IMR-90 (cell line): ENCODE data around the gene NANOG. TPM values are rescaled to one million over a fixed set of nuclear protein-coding genes. Genes with fewer than 3 reads are reported as not detected.

Source experiments
- ATAC-seq: fragments of 200-7000 bp; cut with Tn5 transposase; 2 replicates; pipeline ENCODE4 v1.9.1; 2020; ENCODE audit warnings: low read depth, mild to moderate bottlenecking, moderate library complexity
- BruUV-seq: library from RNA; stranded (reverse); fragments of 400-500 nt; replicated peaks from 2 replicates; lab custom pipeline; 2021; lab: Mats Ljungman, UMichigan
- CTCF ChIA-PET: fragments of 300-600 bp; formaldehyde crosslinking; extraction: SDS; loops from one replicate; lab custom pipeline; 2021; ENCODE audit warnings: antibody characterized with exemption; lab: Yijun Ruan, JAX
- POLR2A ChIA-PET: fragments of 300-600 bp; sonication (Branson Sonifier 250); formaldehyde crosslinking; loops from one replicate; lab custom pipeline; 2022; ENCODE audit warnings: antibody characterized with exemption; ENCODE audit not compliant: unreplicated experiment; lab: Charles Lee
- DNase-seq: peaks from one replicate; pipeline ENCODE4 v3.0.0; 2013
- H2AFZ ChIP-seq: replicated peaks from 2 replicates; pipeline ENCODE3; 2013; ENCODE audit warnings: low read length, mild to moderate bottlenecking; ENCODE audit not compliant: poor library complexity
- H2AK5ac ChIP-seq: 2 replicates; pipeline ENCODE4 v1.6.1; 2013; ENCODE audit warnings: low read depth, low read length, inconsistent platforms
- H2AK9ac ChIP-seq: replicated peaks from 2 replicates; pipeline ENCODE3; 2013; ENCODE audit warnings: mild to moderate bottlenecking, low read depth, low read length, moderate library complexity; ENCODE audit not compliant: poor library complexity
- H2BK120ac ChIP-seq: 2 replicates; pipeline ENCODE4 v1.6.1; 2013; ENCODE audit warnings: low read depth, low read length, inconsistent platforms
- H2BK15ac ChIP-seq: 3 replicates; pipeline ENCODE4 v1.6.1; 2013; ENCODE audit warnings: low read depth, low read length, inconsistent platforms
- H2BK20ac ChIP-seq: 2 replicates; pipeline ENCODE4 v1.6.1; 2013; ENCODE audit warnings: low read depth, mild to moderate bottlenecking, inconsistent platforms, low read length, moderate library complexity
- H2BK5ac ChIP-seq: 2 replicates; pipeline ENCODE4 v1.6.1; 2013; ENCODE audit warnings: mild to moderate bottlenecking, low read depth, low read length, inconsistent platforms; ENCODE audit not compliant: poor library complexity, severe bottlenecking
- H3K14ac ChIP-seq: replicated peaks from 2 replicates; pipeline ENCODE4 v1.6.1; 2013; ENCODE audit warnings: low read depth, low read length, inconsistent platforms
- H3K18ac ChIP-seq: 2 replicates; pipeline ENCODE4 v1.6.1; 2013; ENCODE audit warnings: low read depth, low read length, control low read depth
- H3K23ac ChIP-seq: 2 replicates; pipeline ENCODE4 v1.6.1; 2013; ENCODE audit warnings: low read depth, low read length, inconsistent platforms
- H3K27ac ChIP-seq: 2 replicates; pipeline ENCODE4 v1.5.1; 2013; ENCODE audit warnings: mild to moderate bottlenecking, control low read depth, low read length; ENCODE audit not compliant: insufficient read depth
- H3K27me3 ChIP-seq: 2 replicates; pipeline ENCODE4 v1.6.1; 2013; ENCODE audit warnings: low read length; ENCODE audit not compliant: control insufficient read depth, insufficient read depth
- H3K36me3 ChIP-seq: 2 replicates; pipeline ENCODE4 v1.6.1; 2013; ENCODE audit warnings: low read length, mixed read lengths; ENCODE audit not compliant: control insufficient read depth, insufficient read depth
- H3K4ac ChIP-seq: 2 replicates; pipeline ENCODE4 v1.6.1; 2013; ENCODE audit warnings: low read depth, low read length, inconsistent platforms
- H3K4me1 ChIP-seq: 2 replicates; pipeline ENCODE4 v1.6.1; 2013; ENCODE audit warnings: low read length, mixed read lengths; ENCODE audit not compliant: control insufficient read depth, insufficient read depth
- H3K4me2 ChIP-seq: 2 replicates; pipeline ENCODE4 v1.6.1; 2013; ENCODE audit warnings: low read depth, mild to moderate bottlenecking, control low read depth, low read length, moderate library complexity
- H3K4me3 ChIP-seq: 2 replicates; pipeline ENCODE4 v1.5.1; 2013; ENCODE audit warnings: low read depth, mild to moderate bottlenecking, control low read depth, low read length, moderate library complexity; ENCODE audit not compliant: insufficient read depth
- H3K56ac ChIP-seq: 2 replicates; pipeline ENCODE4 v1.6.1; 2013; ENCODE audit warnings: low read length, inconsistent platforms; ENCODE audit not compliant: insufficient read depth; ENCODE audit errors: extremely low read depth
- H3K79me1 ChIP-seq, 2 experiments: 2 replicates each; pipeline ENCODE4 v1.6.1; 2013; ENCODE audit warnings: low read length in 2 of 2, inconsistent platforms in 1 of 2, low read depth in 1 of 2
- H3K9ac ChIP-seq: 2 replicates; pipeline ENCODE4 v1.6.1; 2013; ENCODE audit warnings: low read depth, low read length, control low read depth
- H3K9me1 ChIP-seq: 2 replicates; pipeline ENCODE4 v1.6.1; 2013; ENCODE audit warnings: low read length, inconsistent platforms; ENCODE audit not compliant: insufficient read depth
- H3K9me3 ChIP-seq: 2 replicates; pipeline ENCODE4 v1.6.1; 2013; ENCODE audit warnings: low read length; ENCODE audit not compliant: control insufficient read depth, insufficient read depth
- H4K20me1 ChIP-seq: 2 replicates; pipeline ENCODE4 v1.6.1; 2013; ENCODE audit warnings: low read length, inconsistent platforms; ENCODE audit not compliant: insufficient read depth
- H4K5ac ChIP-seq: 2 replicates; pipeline ENCODE4 v1.6.1; 2013; ENCODE audit warnings: mild to moderate bottlenecking, low read depth, low read length, control low read depth
- H4K8ac ChIP-seq, 2 experiments: 2 replicates each; pipeline ENCODE4 v1.6.1; 2013; ENCODE audit warnings: low read depth in 2 of 2, low read length in 2 of 2, control low read depth in 1 of 2, inconsistent platforms in 1 of 2
- H4K91ac ChIP-seq: 2 replicates; pipeline ENCODE4 v1.6.1; 2013; ENCODE audit warnings: low read depth, low read length, inconsistent platforms; ENCODE audit not compliant: insufficient read depth
- BHLHE40 ChIP-seq: fragments of 150-350 bp; IDR thresholded peaks from 2 replicates; pipeline ENCODE4 v1.6.1; 2016; ENCODE audit warnings: mild to moderate bottlenecking, low read depth, low read length
- CHD1 ChIP-seq: IDR thresholded peaks from 2 replicates; pipeline ENCODE4 v1.6.1; 2012; ENCODE audit warnings: low read depth, low read length, improper control_type of control experiment
- FOS ChIP-seq: fragments of 150-350 bp; IDR thresholded peaks from 2 replicates; pipeline ENCODE4 v1.6.1; 2016; ENCODE audit warnings: low read depth, low read length
- MAFK ChIP-seq: IDR thresholded peaks from 2 replicates; pipeline ENCODE4 v1.6.1; 2012; ENCODE audit warnings: low read depth, low read length, improper control_type of control experiment
- POLR2A ChIP-seq: IDR thresholded peaks from 2 replicates; pipeline ENCODE4 v1.6.1; 2012; ENCODE audit warnings: mild to moderate bottlenecking, low read depth, low read length
- RAD21 ChIP-seq: IDR thresholded peaks from 2 replicates; pipeline ENCODE4 v1.6.1; 2012; ENCODE audit warnings: low read length, improper control_type of control experiment
- RCOR1 ChIP-seq: IDR thresholded peaks from 2 replicates; pipeline ENCODE4 v1.6.1; 2012; ENCODE audit warnings: mild to moderate bottlenecking, low read length, improper control_type of control experiment; ENCODE audit not compliant: insufficient replicate concordance
- RFX5 ChIP-seq: IDR thresholded peaks from 2 replicates; pipeline ENCODE4 v1.8.0; 2012; ENCODE audit warnings: low read depth, mild to moderate bottlenecking, low read length, moderate library complexity
- WGBS, 2 experiments: methylation state at CpG; one replicate each; pipeline versions ENCODE4 v1.1.5 to v1.1.7; 2013; ENCODE audit warnings: missing lambda C conversion rate in 2 of 2; ENCODE audit not compliant: insufficient read length in 1 of 2; ENCODE audit errors: extremely low coverage in 2 of 2; 5-methylcytosine and 5-hydroxymethylcytosine counted together
- dilution Hi-C: fragments of 300-500 bp; cut with HindIII; formaldehyde crosslinking; loops from one replicate; pipeline ENCODE4 v1.14.3; 2018; ENCODE audit warnings: low sequenced_read_pairs; ENCODE audit not compliant: unreplicated experiment
- in situ Hi-C: fragments of 300-500 bp; cut with MboI; formaldehyde crosslinking; loops from 3 replicates; pipeline ENCODE4 v1.14.3; 2019; ENCODE audit warnings: low sequenced_read_pairs, inconsistent platforms, mixed read lengths
- intact Hi-C: fragments of 100-400 bp; cut with micrococcal nuclease; formaldehyde crosslinking; loops from 2 replicates; pipeline ENCODE4 v1.10.0; 2022
- polyA plus RNA-seq, 3 experiments: library from polyadenylated mRNA; depleted of rRNA; stranded (reverse); fragments of >200 nt; gene quantifications; 2 replicates each; pipeline ENCODE4 v1.2.3, GENCODE V29; 2012; ENCODE audit warnings: low replicate concordance in 1 of 3
- total RNA-seq: library from RNA; depleted of rRNA; stranded (reverse); fragments of >200 nt; gene quantifications from 2 replicates; pipeline ENCODE4 v1.2.3, GENCODE V29; 2012
- TF ChIP-seq, protein P1 (sequence below): fragments of 150-350 bp; IDR thresholded peaks from 2 replicates; pipeline ENCODE4 v1.6.1; 2016; ENCODE audit warnings: low read depth, mild to moderate bottlenecking, low read length, moderate library complexity, borderline replicate concordance
- TF ChIP-seq, protein P2 (sequence below): fragments of 150-350 bp; IDR thresholded peaks from 2 replicates; pipeline ENCODE4 v1.6.1; 2017; ENCODE audit warnings: mild to moderate bottlenecking, antibody characterized with exemption, low read length, low read depth

NANOG gene
- total and polyA plus RNA-seq, 2 of the 4 experiments (the other 2 are of a cell fraction), result not detected

DNA sequence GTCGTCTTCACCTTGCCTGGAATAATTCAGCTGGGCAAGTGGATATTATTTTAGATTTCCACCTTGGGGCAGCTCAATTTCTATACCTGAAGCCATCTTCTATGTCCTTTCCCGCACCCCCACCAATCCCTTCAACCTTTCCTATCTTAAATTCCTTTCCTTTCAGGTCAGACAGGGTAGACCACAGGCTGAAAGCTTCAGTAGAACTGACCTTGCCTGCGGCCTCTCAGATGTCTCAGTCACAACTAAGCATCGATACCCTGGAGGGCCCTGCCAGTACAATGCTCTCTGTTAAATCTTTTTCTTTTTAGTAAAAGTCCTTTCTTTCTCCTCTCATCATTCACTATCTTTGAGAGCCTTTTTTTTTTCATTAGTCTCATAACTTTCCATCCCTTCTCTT, 44.6 kb downstream of the NANOG start:
- H3K18ac ChIP-seq, result no peak overlapping the region

More for the DNA sequence above, 44.6 kb downstream of the NANOG start:
- in situ Hi-C loops, result no loop called here
- H2AFZ ChIP-seq, result no peak overlapping the region
- DNase-seq (peak; percentile 12), ATAC-seq (no peak)
- H3K9me3 ChIP-seq, result no peaks in the 10 kb centered on the region
- no peak overlapping the region for H3K23ac ChIP-seq
- H4K5ac ChIP-seq, result no peak overlapping the region
- H3K56ac ChIP-seq, result no peak overlapping the region
- intact Hi-C loops, result loop anchor here (2.0 kb wide), 1 partner anchor 245 kb away; no protein-coding TSS in a partner anchor
- H3K4me2 ChIP-seq, result no peak overlapping the region
- no peak overlapping the region for H4K91ac ChIP-seq
- dilution Hi-C loops, result no loop called here
- no peak overlapping the region for H2AK5ac ChIP-seq
- H2BK20ac ChIP-seq, result no peak overlapping the region
- H2BK5ac ChIP-seq, result no peak overlapping the region
- no peaks in the 10 kb centered on the region for H3K36me3 ChIP-seq
- H3K79me1 ChIP-seq, result no peaks in the 10 kb centered on the region
- H3K4me3 ChIP-seq, result no peak overlapping the region
- H4K8ac ChIP-seq, result no peak overlapping the region
- TF ChIP-seq RFX5, result no peak
- TF ChIP-seq, protein P1, sequence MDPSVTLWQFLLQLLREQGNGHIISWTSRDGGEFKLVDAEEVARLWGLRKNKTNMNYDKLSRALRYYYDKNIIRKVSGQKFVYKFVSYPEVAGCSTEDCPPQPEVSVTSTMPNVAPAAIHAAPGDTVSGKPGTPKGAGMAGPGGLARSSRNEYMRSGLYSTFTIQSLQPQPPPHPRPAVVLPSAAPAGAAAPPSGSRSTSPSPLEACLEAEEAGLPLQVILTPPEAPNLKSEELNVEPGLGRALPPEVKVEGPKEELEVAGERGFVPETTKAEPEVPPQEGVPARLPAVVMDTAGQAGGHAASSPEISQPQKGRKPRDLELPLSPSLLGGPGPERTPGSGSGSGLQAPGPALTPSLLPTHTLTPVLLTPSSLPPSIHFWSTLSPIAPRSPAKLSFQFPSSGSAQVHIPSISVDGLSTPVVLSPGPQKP, result no peak
- no peak for TF ChIP-seq MAFK
- TF ChIP-seq, protein P2, sequence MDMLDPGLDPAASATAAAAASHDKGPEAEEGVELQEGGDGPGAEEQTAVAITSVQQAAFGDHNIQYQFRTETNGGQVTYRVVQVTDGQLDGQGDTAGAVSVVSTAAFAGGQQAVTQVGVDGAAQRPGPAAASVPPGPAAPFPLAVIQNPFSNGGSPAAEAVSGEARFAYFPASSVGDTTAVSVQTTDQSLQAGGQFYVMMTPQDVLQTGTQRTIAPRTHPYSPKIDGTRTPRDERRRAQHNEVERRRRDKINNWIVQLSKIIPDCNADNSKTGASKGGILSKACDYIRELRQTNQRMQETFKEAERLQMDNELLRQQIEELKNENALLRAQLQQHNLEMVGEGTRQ, result no peak
- no peak for TF ChIP-seq RCOR1
- no peak for TF ChIP-seq CHD1
- TF ChIP-seq RAD21, result no peak
- TF ChIP-seq FOS, result no peak
- TF ChIP-seq POLR2A, result no peak
- TF ChIP-seq BHLHE40, result no peak
- 94% methylated on average over 2 of the region's 4 CpGs; no CpG with 5 or more reads in 1 of the 2 experiments for WGBS, 2 experiments
- H3K9ac ChIP-seq, result no peak overlapping the region
- no TSS peak for BruUV-seq
- H3K9me1 ChIP-seq, result no peaks in the 10 kb centered on the region
- H3K4ac ChIP-seq, result no peak overlapping the region
- no peak overlapping the region for H3K14ac ChIP-seq
- H3K27me3 ChIP-seq, result peaks cover 1% of the 10 kb centered on the region; the same call in 1 of the 2 replicates
- no peak overlapping the region for H3K27ac ChIP-seq
- H4K20me1 ChIP-seq, result no peaks in the 10 kb centered on the region
- no peak overlapping the region for H2BK120ac ChIP-seq
- ChIA-PET CTCF (interaction anchor here (0.6 kb wide), 2 partner anchors 10 to 556 kb away, joined by 4 to 8 read pairs; no protein-coding TSS in a partner anchor), POLR2A (no interaction called here)
- H3K4me1 ChIP-seq, result no peaks in the 10 kb centered on the region
- no peak overlapping the region for H2BK15ac ChIP-seq
- H2AK9ac ChIP-seq, result no peak overlapping the region
